Activated CD8-positive, alpha-beta T cell treated with anti-CD3 and anti-CD28 coated beads for 36 hours (primary cell): Measurements from ENCODE around the gene SCN8A. TPM values are rescaled to one million over a fixed set of nuclear protein-coding genes. Genes with fewer than 3 reads are reported as not detected.

Experiments used
- ATAC-seq: fragments of 200-7000 bp; cut with Tn5 transposase; one replicate; pipeline ENCODE4 v1.10.0; 2021; ENCODE audit warnings: mild to moderate bottlenecking, moderate library complexity
- CTCF ChIA-PET: fragments of 350-600 bp; sonication (Branson Sonifier 250); formaldehyde crosslinking; loops from one replicate; lab custom pipeline; 2021; ENCODE audit warnings: antibody characterized with exemption; lab: Charles Lee
- POLR2A ChIA-PET: fragments of 350-600 bp; sonication (Branson Sonifier 250); formaldehyde crosslinking; loops from one replicate; lab custom pipeline; 2021; ENCODE audit warnings: antibody characterized with exemption; lab: Charles Lee
- DNase-seq: peaks from one replicate; pipeline ENCODE4 v3.0.0-alpha.2; 2020
- H3K27ac Mint-ChIP-seq: one replicate; pipeline ENCODE4 v1.8.0; 2021; ENCODE audit warnings: mild to moderate bottlenecking, mixed read lengths
- H3K27me3 Mint-ChIP-seq: one replicate; pipeline ENCODE4 v1.8.0; 2021; ENCODE audit warnings: mixed read lengths
- H3K36me3 Mint-ChIP-seq: one replicate; pipeline ENCODE4 v1.8.0; 2021; ENCODE audit warnings: low read depth, mixed read lengths
- H3K4me1 Mint-ChIP-seq: one replicate; pipeline ENCODE4 v1.8.0; 2021; ENCODE audit warnings: low read depth, mixed read lengths
- H3K4me3 Mint-ChIP-seq: one replicate; pipeline ENCODE4 v1.8.0; 2021; ENCODE audit warnings: mild to moderate bottlenecking, moderate library complexity, mixed read lengths
- H3K9me3 Mint-ChIP-seq: one replicate; pipeline ENCODE4 v1.8.0; 2021; ENCODE audit warnings: mixed read lengths
- CTCF ChIP-seq: fragments of 200-600 bp; IDR thresholded peaks from one replicate; pipeline ENCODE4 v1.8.0; 2022; ENCODE audit warnings: antibody characterized with exemption, mild to moderate bottlenecking
- intact Hi-C: fragments of 100-400 bp; cut with micrococcal nuclease; formaldehyde crosslinking; loops from one replicate; pipeline ENCODE4 v1.10.0; 2022
- total RNA-seq, 2 experiments: library from RNA; stranded (reverse); gene quantifications; one replicate each; pipeline ENCODE4 v1.2.3, GENCODE V29; 2021

The SCN8A gene
- total RNA-seq, 2 experiments from 2014 or later = 0.77 to 0.78 TPM

GRCh38 chr12:51592034-51592705 is 1.1 kb downstream of the SCN8A start:
- H3K27ac Mint-ChIP-seq = no peak overlapping the region
- H3K9me3 Mint-ChIP-seq = no peaks in the 10 kb centered on the region
- H3K36me3 Mint-ChIP-seq = no peaks in the 10 kb centered on the region
- ATAC-seq (no peak), DNase-seq (no peak)
- H3K27me3 Mint-ChIP-seq = peaks cover 44% of the 10 kb centered on the region
- CTCF ChIA-PET = interaction anchor here (1.2 to 1.5 kb wide), 4 partner anchors 27 to 229 kb away, joined by 3 to 5 read pairs (median 4); no protein-coding TSS in a partner anchor
- POLR2A ChIA-PET = interaction anchor here (2.8 kb wide), 1 partner anchor 228 kb away, joined by 10 read pairs; no protein-coding TSS in a partner anchor
- TF ChIP-seq CTCF = no peak
- peak overlapping the region; percentile 75 for H3K4me3 Mint-ChIP-seq
- H3K4me1 Mint-ChIP-seq = peaks cover 13% of the 10 kb centered on the region
- intact Hi-C loops = no loop called here

- no peak overlapping the region for H3K27ac Mint-ChIP-seq
- intact Hi-C loops = no loop called here
- peaks cover 42% of the 10 kb centered on the region for H3K27me3 Mint-ChIP-seq
- DNase-seq (no peak), ATAC-seq (no peak)
- no peak for TF ChIP-seq CTCF
- H3K4me1 Mint-ChIP-seq = peaks cover 13% of the 10 kb centered on the region
- H3K9me3 Mint-ChIP-seq = no peaks in the 10 kb centered on the region
- no peak overlapping the region for H3K4me3 Mint-ChIP-seq
- ChIA-PET POLR2A (interaction anchor here (2.8 kb wide), 1 partner anchor 228 kb away, joined by 10 read pairs; no protein-coding TSS in a partner anchor), CTCF (interaction anchor here (0.7 to 1.5 kb wide), 5 partner anchors 26 to 228 kb away, joined by 3 to 5 read pairs (median 4); no protein-coding TSS in a partner anchor)
- H3K36me3 Mint-ChIP-seq = no peaks in the 10 kb centered on the region
Observed at GRCh38 chr12:51593021-51593420, 2.0 kb downstream of the SCN8A start.

- intact Hi-C loops = no loop called here
- ChIA-PET POLR2A (interaction anchor here (2.8 kb wide), 1 partner anchor 227 kb away, joined by 10 read pairs; no protein-coding TSS in a partner anchor), CTCF (interaction anchor here (0.7 to 1.5 kb wide), 5 partner anchors 26 to 227 kb away, joined by 3 to 5 read pairs (median 4); no protein-coding TSS in a partner anchor)
- DNase-seq (peak; percentile 56), ATAC-seq (no peak)
- Mint-ChIP-seq H3K27me3 (peaks cover 43% of the 10 kb centered on the region), H3K9me3 (no peaks in the 10 kb centered on the region), H3K4me3 (no peak overlapping the region), H3K27ac (no peak overlapping the region), H3K4me1 (peaks cover 13% of the 10 kb centered on the region), H3K36me3 (no peaks in the 10 kb centered on the region)
- TF ChIP-seq CTCF = no peak
Observed at GRCh38 chr12:51593539-51593938, 2.5 kb downstream of the SCN8A start.

GRCh38 chr12:51598156-51598555 is 7.1 kb downstream of the SCN8A start:
- POLR2A ChIA-PET = no interaction called here
- ATAC-seq (no peak), DNase-seq (no peak)
- CTCF ChIA-PET = no interaction called here
- Mint-ChIP-seq H3K9me3 (no peaks in the 10 kb centered on the region), H3K27me3 (peaks cover 21% of the 10 kb centered on the region), H3K4me3 (no peak overlapping the region), H3K36me3 (no peaks in the 10 kb centered on the region), H3K27ac (no peak overlapping the region), H3K4me1 (no peaks in the 10 kb centered on the region)
- intact Hi-C loops = no loop called here
- no peak for TF ChIP-seq CTCF

GRCh38 chr12:51600721-51601120 is 9.7 kb downstream of the SCN8A start:
- no peak for TF ChIP-seq CTCF
- ChIA-PET CTCF (no interaction called here), POLR2A (no interaction called here)
- DNase-seq (no peak), ATAC-seq (no peak)
- H3K4me1 Mint-ChIP-seq = no peaks in the 10 kb centered on the region
- intact Hi-C loops = no loop called here
- no peaks in the 10 kb centered on the region for H3K9me3 Mint-ChIP-seq
- H3K27me3 Mint-ChIP-seq = peaks cover 16% of the 10 kb centered on the region
- no peak overlapping the region for H3K27ac Mint-ChIP-seq
- no peaks in the 10 kb centered on the region for H3K36me3 Mint-ChIP-seq
- H3K4me3 Mint-ChIP-seq = no peak overlapping the region
